ENCODE results near the gene CADPS2. TPM values are rescaled to one million over a fixed set of nuclear protein-coding genes. Genes with fewer than 3 reads are reported as not detected.

CADPS2 gene
- total RNA-seq, 1 donor from 2014 or later = 19.1 TPM

DNA sequence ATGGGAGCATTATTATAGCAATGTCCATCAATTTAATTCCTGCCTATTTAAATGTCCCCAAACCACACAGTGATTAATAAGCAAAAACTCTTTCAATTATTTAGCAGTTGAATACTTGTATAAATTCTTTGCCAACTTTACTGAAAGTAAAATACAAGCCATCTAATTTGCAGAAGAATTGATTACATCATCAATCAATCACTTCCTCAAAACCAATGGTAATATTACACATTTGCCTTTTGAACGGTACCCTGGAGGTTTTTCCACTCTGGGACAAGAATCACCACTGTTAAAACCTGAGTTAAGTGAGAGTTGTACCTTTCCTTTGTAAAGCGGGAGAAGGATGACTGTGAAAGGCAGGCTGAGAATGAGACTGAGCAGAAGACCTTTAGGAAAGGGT lies 280.3 kb downstream of the CADPS2 start:
- H3K4me1 Mint-ChIP-seq = no peaks in the 10 kb centered on the region
- Histone ChIP-seq H3K9me3 (ENCODE audit: low read depth) (no peaks in the 10 kb centered on the region), H3K27me3 (no peaks in the 10 kb centered on the region), H4K20me1 (ENCODE audit: low read depth) (no peaks in the 10 kb centered on the region), H3K4me2 (no peak overlapping the region), H3K9ac (no peak overlapping the region), H3K36me3 (no peaks in the 10 kb centered on the region), H3K27ac (no peak overlapping the region), H3K4me3 (no peak overlapping the region), H3K4me1 (peaks cover 8% of the 10 kb centered on the region), H2AFZ (replicated peaks) (no peak overlapping the region), H3K79me2 (ENCODE audit: low read depth) (no peaks in the 10 kb centered on the region), H3F3A (ENCODE audit: low read depth) (peaks cover under 1% of the 10 kb centered on the region)
- DNase-seq (ENCODE audit: low spot score) = no peak
- H3K27ac Mint-ChIP-seq = no peak overlapping the region
- no peaks in the 10 kb centered on the region for H3K27me3 Mint-ChIP-seq (ENCODE audit: insufficient read depth, low read depth)
- H3K9me3 Mint-ChIP-seq = no peaks in the 10 kb centered on the region
- H3K36me3 Mint-ChIP-seq = no peaks in the 10 kb centered on the region
- no peak for TF ChIP-seq EZH2 (IDR thresholded peaks at IDR 0.05)
- TF ChIP-seq, protein P1, sequence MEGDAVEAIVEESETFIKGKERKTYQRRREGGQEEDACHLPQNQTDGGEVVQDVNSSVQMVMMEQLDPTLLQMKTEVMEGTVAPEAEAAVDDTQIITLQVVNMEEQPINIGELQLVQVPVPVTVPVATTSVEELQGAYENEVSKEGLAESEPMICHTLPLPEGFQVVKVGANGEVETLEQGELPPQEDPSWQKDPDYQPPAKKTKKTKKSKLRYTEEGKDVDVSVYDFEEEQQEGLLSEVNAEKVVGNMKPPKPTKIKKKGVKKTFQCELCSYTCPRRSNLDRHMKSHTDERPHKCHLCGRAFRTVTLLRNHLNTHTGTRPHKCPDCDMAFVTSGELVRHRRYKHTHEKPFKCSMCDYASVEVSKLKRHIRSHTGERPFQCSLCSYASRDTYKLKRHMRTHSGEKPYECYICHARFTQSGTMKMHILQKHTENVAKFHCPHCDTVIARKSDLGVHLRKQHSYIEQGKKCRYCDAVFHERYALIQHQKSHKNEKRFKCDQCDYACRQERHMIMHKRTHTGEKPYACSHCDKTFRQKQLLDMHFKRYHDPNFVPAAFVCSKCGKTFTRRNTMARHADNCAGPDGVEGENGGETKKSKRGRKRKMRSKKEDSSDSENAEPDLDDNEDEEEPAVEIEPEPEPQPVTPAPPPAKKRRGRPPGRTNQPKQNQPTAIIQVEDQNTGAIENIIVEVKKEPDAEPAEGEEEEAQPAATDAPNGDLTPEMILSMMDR (IDR thresholded peaks at IDR 0.05) = no peak
- no peak for TF ChIP-seq EZH2phosphoT487 (IDR thresholded peaks at IDR 0.05)
- no peak overlapping the region for H3K4me3 Mint-ChIP-seq

DNA sequence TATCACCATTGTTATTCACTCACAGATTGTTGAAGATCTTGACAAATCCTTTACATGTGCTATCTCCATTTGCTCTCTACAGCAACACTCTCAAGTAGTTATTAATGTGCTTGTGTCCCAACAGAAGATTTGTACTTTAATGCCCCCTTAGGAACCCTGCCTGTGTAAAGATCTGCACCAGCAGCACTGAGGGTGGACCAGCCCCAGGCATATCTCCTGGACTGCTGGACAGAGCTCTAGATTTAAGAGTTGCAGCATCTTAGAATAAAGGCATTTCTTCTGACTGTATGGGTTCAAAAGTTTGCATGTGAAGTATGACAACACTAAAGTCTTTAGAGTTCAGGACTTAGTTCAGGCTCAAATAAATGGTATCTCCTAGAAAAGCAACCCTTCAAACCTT lies 282.0 kb downstream of the CADPS2 start:
- no peaks in the 10 kb centered on the region for H3K79me2 ChIP-seq (ENCODE audit: low read depth)
- Mint-ChIP-seq H3K4me3 (no peak overlapping the region), H3K36me3 (no peaks in the 10 kb centered on the region), H3K9me3 (peaks cover under 1% of the 10 kb centered on the region), H3K27ac (no peak overlapping the region), H3K27me3 (ENCODE audit: insufficient read depth, low read depth) (no peaks in the 10 kb centered on the region), H3K4me1 (no peaks in the 10 kb centered on the region)
- no peak overlapping the region for H3K9ac ChIP-seq
- no peaks in the 10 kb centered on the region for H3K27me3 ChIP-seq
- DNase-seq (ENCODE audit: low spot score) = no peak
- peaks cover 14% of the 10 kb centered on the region for H3F3A ChIP-seq (ENCODE audit: low read depth)
- no peak overlapping the region for H3K4me2 ChIP-seq
- peaks cover 20% of the 10 kb centered on the region for H3K4me1 ChIP-seq
- H3K36me3 ChIP-seq = no peaks in the 10 kb centered on the region
- no peak overlapping the region for H3K4me3 ChIP-seq
- TF ChIP-seq, protein P1 (IDR thresholded peaks at IDR 0.05) = no peak
- TF ChIP-seq EZH2 (IDR thresholded peaks at IDR 0.05) (no peak), EZH2phosphoT487 (IDR thresholded peaks at IDR 0.05) (no peak)
- no peaks in the 10 kb centered on the region for H4K20me1 ChIP-seq (ENCODE audit: low read depth)
- H3K27ac ChIP-seq = no peak overlapping the region
- H3K9me3 ChIP-seq (ENCODE audit: low read depth) = peaks cover 3% of the 10 kb centered on the region
- H2AFZ ChIP-seq (replicated peaks) = no peak overlapping the region

DNA sequence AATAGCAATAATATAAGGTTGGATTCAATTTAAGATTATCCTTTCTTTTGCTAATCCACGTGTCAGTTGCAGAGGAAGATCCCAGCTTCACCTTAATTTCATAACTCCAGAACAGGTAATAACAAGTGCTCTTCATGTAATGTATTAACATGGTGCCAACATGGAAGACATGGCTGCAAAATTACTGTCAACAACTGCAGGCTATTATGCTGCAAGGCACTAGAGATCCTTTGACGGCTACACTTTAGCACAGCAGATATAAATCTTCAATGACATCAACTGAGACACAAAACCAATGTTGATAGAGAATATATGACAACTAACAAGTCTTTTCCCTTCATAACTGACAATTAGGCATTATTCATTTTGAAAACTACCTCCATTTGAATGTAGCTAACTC lies 283.5 kb downstream of the CADPS2 start:
- peaks cover 20% of the 10 kb centered on the region for H3K4me1 ChIP-seq
- H3K27ac Mint-ChIP-seq = no peak overlapping the region
- no peak overlapping the region for H3K9ac ChIP-seq
- no peaks in the 10 kb centered on the region for H3K79me2 ChIP-seq (ENCODE audit: low read depth)
- no peak overlapping the region for H3K4me3 ChIP-seq
- H3K27ac ChIP-seq = no peak overlapping the region
- peaks cover 2% of the 10 kb centered on the region for H3K36me3 Mint-ChIP-seq
- no peak for DNase-seq (ENCODE audit: low spot score)
- peaks cover 14% of the 10 kb centered on the region for H3K9me3 ChIP-seq (ENCODE audit: low read depth)
- no peaks in the 10 kb centered on the region for H3K36me3 ChIP-seq
- H3K4me3 Mint-ChIP-seq = no peak overlapping the region
- H4K20me1 ChIP-seq (ENCODE audit: low read depth) = no peaks in the 10 kb centered on the region
- H3K27me3 Mint-ChIP-seq (ENCODE audit: insufficient read depth, low read depth) = no peaks in the 10 kb centered on the region
- H3K27me3 ChIP-seq = no peaks in the 10 kb centered on the region
- H3K4me2 ChIP-seq = no peak overlapping the region
- no peak overlapping the region for H2AFZ ChIP-seq (replicated peaks)
- no peak for TF ChIP-seq EZH2phosphoT487 (IDR thresholded peaks at IDR 0.05)
- TF ChIP-seq, protein P1 (IDR thresholded peaks at IDR 0.05) = no peak
- TF ChIP-seq EZH2 (IDR thresholded peaks at IDR 0.05) = peak; percentile 7
- peaks cover 14% of the 10 kb centered on the region for H3F3A ChIP-seq (ENCODE audit: low read depth)
- H3K9me3 Mint-ChIP-seq = peaks cover 7% of the 10 kb centered on the region
- no peaks in the 10 kb centered on the region for H3K4me1 Mint-ChIP-seq

Measured in neural progenitor cell (in vitro differentiated cells).